ENCODE measurements around the gene RABGEF1. TPM values are rescaled to one million over a fixed set of nuclear protein-coding genes. Genes with fewer than 3 reads are reported as not detected.

The RABGEF1 gene
- total and polyA plus RNA-seq, 2 of the 8 experiments (the other 6 are each of a cell fraction or from before 2014, with no cell fraction given) = 10.2 to 18.0 TPM

GRCh38 chr7:66781408-66782090 lies 41.0 kb downstream of the RABGEF1 start:
- WGBS, 2 experiments (ENCODE audit: extremely low coverage in 1 of 2, insufficient coverage in 1 of 2, insufficient read length in 1 of 2, insufficient replicate concordance in 2 of 2, low coverage in 1 of 2, low lambda C conversion rate in 2 of 2, missing lambda C conversion rate in 1 of 2) = 91% methylated on average over 7 of the region's 7 CpGs; no CpG with 5 or more reads in 1 of the 2 experiments
- CTCF ChIA-PET (ENCODE audit: partially characterized antibody) = no interaction called here
- no peak for FAIRE-seq
- POLR2A ChIA-PET (ENCODE audit: partially characterized antibody) = no interaction called here
- Histone ChIP-seq H3K4me2 (ENCODE audit: insufficient read depth in 1 of 2, low read depth in 2 of 2, low read length in 2 of 2) (no peak overlapping the region), H3K4me3 (ENCODE audit: extremely low read depth in 1 of 4, insufficient read depth in 2 of 4, low read depth in 3 of 4, low read length in 4 of 4) (no peak overlapping the region), H2AFZ (ENCODE audit: low read length) (no peak overlapping the region), H3K27ac (ENCODE audit: low read depth, low read length) (no peak overlapping the region), H3K56ac (replicated peaks; ENCODE audit: insufficient read length, low read depth, low read length) (no peak overlapping the region), H3K4ac (replicated peaks; ENCODE audit: insufficient read length, low read depth, low read length) (no peak overlapping the region), H3K79me1 (ENCODE audit: low read depth, low read length) (no peaks in the 10 kb centered on the region), H2BK120ac (replicated peaks; ENCODE audit: low read depth, low read length) (no peak overlapping the region), H3K36me3 (ENCODE audit: control insufficient read depth in 2 of 4, insufficient read depth in 4 of 4, low read length in 3 of 4) (peaks cover 2 to 21% (median 4%) of the 10 kb centered on the region in 4 experiments; a peak in 5 of 8 replicates), H3K18ac (ENCODE audit: extremely low read depth, low read length) (no peak overlapping the region), H2BK20ac (ENCODE audit: low read length) (no peak overlapping the region), H2AK5ac (ENCODE audit: low read depth, low read length) (no peak overlapping the region), H3K23ac (ENCODE audit: insufficient read length) (no peak overlapping the region), H3K9me3 (ENCODE audit: insufficient read depth in 2 of 2, low read depth in 1 of 2, low read length in 1 of 2) (no peaks in the 10 kb centered on the region), H2BK12ac (ENCODE audit: low read depth, low read length) (no peak overlapping the region), H2BK5ac (ENCODE audit: low read depth, low read length) (no peak overlapping the region), H3K79me2 (ENCODE audit: control insufficient read depth in 1 of 2, insufficient read depth in 2 of 2, low read length in 2 of 2) (peaks cover 0 to 4% of the 10 kb centered on the region in 2 experiments; a peak in 2 of 4 replicates), H4K5ac (ENCODE audit: insufficient read length, low read depth, low read length) (no peak overlapping the region), H3K27me3 (replicated peaks in 1 of 4; ENCODE audit: control insufficient read depth in 3 of 4, extremely low read depth in 1 of 4, insufficient read depth in 3 of 4, low read length in 3 of 4) (no peaks in the 10 kb centered on the region), H3K4me1 (replicated peaks in 1 of 4; ENCODE audit: control insufficient read depth in 3 of 4, insufficient read depth in 4 of 4, low read length in 3 of 4) (no peaks in the 10 kb centered on the region), H2BK15ac (ENCODE audit: low read length) (no peak overlapping the region), H3K9ac (replicated peaks in 1 of 4; ENCODE audit: extremely low read depth in 1 of 4, low read depth in 3 of 4, low read length in 3 of 4) (no peak overlapping the region), H4K91ac (replicated peaks; ENCODE audit: insufficient read length, low read length) (no peak overlapping the region), H3K23me2 (ENCODE audit: low read depth, low read length) (no peaks in the 10 kb centered on the region), H4K8ac (ENCODE audit: extremely low read depth, insufficient read depth, low read length) (no peak overlapping the region), H4K20me1 (replicated peaks in 1 of 2; ENCODE audit: control insufficient read depth in 1 of 2, insufficient read depth in 2 of 2, low read length in 2 of 2) (peaks cover 0 to 1% of the 10 kb centered on the region in 2 experiments), H3K14ac (ENCODE audit: insufficient read length) (no peak overlapping the region)
- no peak for DNase-seq (ENCODE audit: low read depth in 1 of 2, low spot score in 2 of 2)
- TF ChIP-seq SIN3A (conservative IDR thresholded peaks at IDR 0.05 in 1 of 2, IDR thresholded peaks at IDR 0.05 in 1 of 2; ENCODE audit: low read depth in 1 of 2, low read length in 2 of 2) (no peak), EGR1 (IDR thresholded peaks at IDR 0.05; ENCODE audit: borderline replicate concordance, low read depth, low read length) (no peak), TBP (IDR thresholded peaks at IDR 0.05; ENCODE audit: low read depth, low read length) (no peak), POU5F1 (IDR thresholded peaks at IDR 0.05; ENCODE audit: low read depth, low read length) (no peak), CBX8 (IDR thresholded peaks at IDR 0.05; ENCODE audit: borderline replicate concordance, low read depth, low read length) (no peak), ATF2 (IDR thresholded peaks at IDR 0.05; ENCODE audit: low read length) (no peak), SP4 (IDR thresholded peaks at IDR 0.05; ENCODE audit: low read length) (no peak), SP2 (IDR thresholded peaks at IDR 0.05; ENCODE audit: low read length) (no peak), TEAD4 (IDR thresholded peaks at IDR 0.05; ENCODE audit: low read depth, low read length) (no peak), EZH2 (IDR thresholded peaks at IDR 0.05; ENCODE audit: low read depth, low read length, severe bottlenecking) (no peak), HDAC2 (IDR thresholded peaks at IDR 0.05; ENCODE audit: borderline replicate concordance in 1 of 2, low read depth in 2 of 2, low read length in 2 of 2) (no peak)
